GM12875 (cell line): ENCODE measurements around the gene PRXL2A.
"Not testable (repeated sequence)": the region's sequence is repeated elsewhere in the genome, so short reads cannot be mapped to it uniquely, and the experiment has no call there.

Experiments used
- H3K4me3 ChIP-seq: one replicate; pipeline ENCODE4 v1.5.1; 2011; ENCODE audit warnings: low read depth, low read length, control low read depth
- TF ChIP-seq, protein P1 (sequence below): IDR thresholded peaks from 2 replicates; pipeline ENCODE4 v1.5.1; 2011; ENCODE audit warnings: low read depth, mild to moderate bottlenecking, control low read depth, inconsistent platforms, low read length, moderate library complexity, borderline replicate concordance; ENCODE audit not compliant: insufficient read depth

PRXL2A gene

DNA sequence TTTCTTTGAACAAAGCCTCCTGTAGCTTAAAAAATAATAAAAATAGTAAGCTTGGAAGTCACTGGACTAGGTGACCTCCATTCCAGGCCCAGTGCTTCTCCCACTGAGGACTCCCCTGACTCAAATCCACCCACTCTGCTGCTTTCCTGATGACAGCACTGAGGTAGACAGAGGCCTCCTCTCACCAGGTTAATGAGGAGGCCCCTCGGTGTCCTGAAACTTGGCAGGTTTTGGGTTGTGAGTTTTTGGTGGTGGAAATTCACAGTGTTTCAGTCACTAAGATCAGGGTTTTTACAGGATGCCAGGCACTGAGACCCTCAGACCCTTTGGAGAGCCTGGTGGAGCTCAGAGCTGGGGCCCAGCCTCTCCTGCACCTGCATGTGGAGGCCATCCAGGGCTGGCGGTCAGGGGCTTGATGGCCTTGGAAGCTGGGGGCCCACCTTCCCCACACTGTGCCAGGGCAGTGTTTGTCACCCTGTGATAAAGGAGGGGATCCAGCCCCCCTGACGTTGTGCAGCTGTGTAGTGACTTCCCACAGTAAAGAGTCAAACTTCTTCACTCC, 64.8 kb downstream of the PRXL2A start:
- H3K4me3 ChIP-seq = no peak overlapping the region
- TF ChIP-seq, protein P1, sequence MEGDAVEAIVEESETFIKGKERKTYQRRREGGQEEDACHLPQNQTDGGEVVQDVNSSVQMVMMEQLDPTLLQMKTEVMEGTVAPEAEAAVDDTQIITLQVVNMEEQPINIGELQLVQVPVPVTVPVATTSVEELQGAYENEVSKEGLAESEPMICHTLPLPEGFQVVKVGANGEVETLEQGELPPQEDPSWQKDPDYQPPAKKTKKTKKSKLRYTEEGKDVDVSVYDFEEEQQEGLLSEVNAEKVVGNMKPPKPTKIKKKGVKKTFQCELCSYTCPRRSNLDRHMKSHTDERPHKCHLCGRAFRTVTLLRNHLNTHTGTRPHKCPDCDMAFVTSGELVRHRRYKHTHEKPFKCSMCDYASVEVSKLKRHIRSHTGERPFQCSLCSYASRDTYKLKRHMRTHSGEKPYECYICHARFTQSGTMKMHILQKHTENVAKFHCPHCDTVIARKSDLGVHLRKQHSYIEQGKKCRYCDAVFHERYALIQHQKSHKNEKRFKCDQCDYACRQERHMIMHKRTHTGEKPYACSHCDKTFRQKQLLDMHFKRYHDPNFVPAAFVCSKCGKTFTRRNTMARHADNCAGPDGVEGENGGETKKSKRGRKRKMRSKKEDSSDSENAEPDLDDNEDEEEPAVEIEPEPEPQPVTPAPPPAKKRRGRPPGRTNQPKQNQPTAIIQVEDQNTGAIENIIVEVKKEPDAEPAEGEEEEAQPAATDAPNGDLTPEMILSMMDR = no peak

DNA sequence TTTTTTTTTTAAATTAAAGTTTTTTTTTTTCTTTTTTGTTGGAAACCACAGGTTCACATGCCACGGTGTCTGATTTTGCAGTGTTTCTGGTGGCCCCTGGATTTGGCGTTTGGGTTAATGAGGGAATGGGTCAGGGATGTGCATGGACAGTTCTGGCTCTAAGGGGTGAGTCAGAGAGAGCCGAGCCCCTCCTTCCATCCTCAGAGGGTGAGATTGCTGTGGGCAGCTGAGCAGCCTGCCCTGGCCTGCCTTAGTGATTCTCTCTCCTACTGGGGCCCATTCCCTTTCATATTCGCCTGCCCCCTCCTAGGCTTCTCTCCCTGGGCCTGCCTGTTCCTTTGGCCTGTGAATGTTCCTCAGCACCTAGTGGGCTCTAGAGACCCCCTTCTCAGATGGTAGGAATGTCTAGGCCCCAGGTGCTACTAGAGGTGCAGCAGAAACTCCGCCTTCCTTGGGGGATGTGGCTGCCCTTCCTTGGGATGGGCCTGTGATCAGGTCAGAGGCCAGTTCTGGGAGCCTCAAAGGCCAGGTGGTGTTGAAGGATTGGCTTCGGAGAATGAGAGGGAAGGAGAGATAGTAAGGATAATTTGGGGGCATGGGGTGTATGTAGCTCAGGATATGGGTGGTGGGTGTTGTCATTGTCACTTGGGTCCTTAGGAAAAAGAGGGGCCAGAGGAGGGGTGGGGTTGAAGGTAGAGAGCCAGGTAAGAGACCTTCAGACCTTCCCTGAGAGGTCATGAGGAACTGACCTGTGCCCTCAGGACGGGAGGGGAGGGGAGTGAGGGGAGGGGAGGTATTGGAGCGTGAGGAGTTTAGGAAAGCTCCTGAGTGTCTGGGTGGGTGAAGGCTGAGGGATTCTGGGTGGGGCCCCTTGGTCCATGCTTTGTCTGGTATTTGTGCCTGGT, 65.6 kb downstream of the PRXL2A start:
- H3K4me3 ChIP-seq = no peak overlapping the region
- TF ChIP-seq, protein P1 = no peak

- H3K4me3 ChIP-seq = no peak overlapping the region
- TF ChIP-seq, protein P1 = no peak
Observed at GRCh38 chr10:80474597-80474910, 66.2 kb downstream of the PRXL2A start.

- TF ChIP-seq, protein P1 = no peak
- no peak overlapping the region for H3K4me3 ChIP-seq
Observed at GRCh38 chr10:80474941-80475340, 66.6 kb downstream of the PRXL2A start.

DNA sequence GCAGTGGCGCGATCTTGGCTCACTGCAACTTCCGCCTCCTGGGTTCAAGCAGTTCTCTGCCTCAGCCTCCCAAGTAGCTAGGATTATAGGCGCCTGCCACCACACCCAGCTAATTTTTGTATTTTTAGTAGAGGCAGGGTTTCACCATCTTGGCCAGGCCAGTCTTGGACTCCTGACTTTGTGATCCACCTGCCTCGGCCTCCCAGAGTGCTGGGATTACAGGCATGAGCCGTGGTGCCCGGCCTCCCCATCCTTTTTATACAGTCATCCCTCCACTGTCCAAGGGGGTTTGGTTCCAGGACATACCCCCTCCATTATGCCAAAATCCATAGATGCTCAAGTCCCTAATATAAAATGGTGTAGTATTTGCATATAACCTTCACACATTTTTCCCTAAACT, 67.3 kb downstream of the PRXL2A start:
- H3K4me3 ChIP-seq = not testable (repeated sequence)

- TF ChIP-seq, protein P1 = no peak
- H3K4me3 ChIP-seq = no peak overlapping the region
Observed at GRCh38 chr10:80476685-80477084, 68.3 kb downstream of the PRXL2A start.

DNA sequence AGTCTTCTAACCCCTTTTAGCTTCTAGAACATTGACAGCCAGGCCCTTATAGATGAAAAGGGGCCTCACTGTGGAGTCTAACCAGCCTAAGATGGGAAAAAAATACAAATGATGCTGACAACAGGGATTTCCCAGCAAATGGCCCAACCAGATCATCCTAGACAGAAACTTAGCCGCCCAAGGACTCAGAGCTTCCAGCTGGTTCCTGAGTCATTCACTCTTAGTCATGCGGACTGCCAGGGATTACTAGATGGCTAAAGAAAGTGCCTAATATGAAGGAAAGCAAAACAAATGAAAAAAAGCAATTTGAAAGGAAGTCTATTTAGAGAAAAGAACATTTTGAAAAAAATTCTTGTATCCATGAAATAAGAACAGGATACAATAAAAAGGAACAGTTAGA, 69.5 kb downstream of the PRXL2A start:
- TF ChIP-seq, protein P1 = no peak
- H3K4me3 ChIP-seq = no peak overlapping the region

DNA sequence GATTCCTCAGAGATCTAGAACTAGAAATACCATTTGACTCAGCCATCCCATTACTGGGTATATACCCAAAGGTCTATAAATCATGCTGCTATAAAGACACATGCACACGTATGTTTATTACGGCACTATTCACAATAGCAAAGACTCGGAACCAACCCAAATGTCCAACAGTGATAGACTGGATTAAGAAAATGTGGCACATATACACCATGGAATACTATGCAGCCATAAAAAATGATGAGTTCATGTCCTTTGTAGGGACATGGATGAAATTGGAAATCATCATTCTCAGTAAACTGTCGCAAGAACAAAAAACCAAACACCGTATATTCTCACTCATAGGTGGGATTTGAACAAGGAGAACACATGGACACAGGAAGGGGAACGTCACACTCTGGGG, 72.0 kb downstream of the PRXL2A start:
- H3K4me3 ChIP-seq = not testable (repeated sequence)
